ENCODE data around the gene SETD5. TPM values are rescaled to one million over a fixed set of nuclear protein-coding genes. Genes with fewer than 3 reads are reported as not detected.

SETD5 gene
- total and polyA plus RNA-seq, 2 of the 4 experiments (the other 2 are of a cell fraction): 42.7 to 62.9 TPM

DNA sequence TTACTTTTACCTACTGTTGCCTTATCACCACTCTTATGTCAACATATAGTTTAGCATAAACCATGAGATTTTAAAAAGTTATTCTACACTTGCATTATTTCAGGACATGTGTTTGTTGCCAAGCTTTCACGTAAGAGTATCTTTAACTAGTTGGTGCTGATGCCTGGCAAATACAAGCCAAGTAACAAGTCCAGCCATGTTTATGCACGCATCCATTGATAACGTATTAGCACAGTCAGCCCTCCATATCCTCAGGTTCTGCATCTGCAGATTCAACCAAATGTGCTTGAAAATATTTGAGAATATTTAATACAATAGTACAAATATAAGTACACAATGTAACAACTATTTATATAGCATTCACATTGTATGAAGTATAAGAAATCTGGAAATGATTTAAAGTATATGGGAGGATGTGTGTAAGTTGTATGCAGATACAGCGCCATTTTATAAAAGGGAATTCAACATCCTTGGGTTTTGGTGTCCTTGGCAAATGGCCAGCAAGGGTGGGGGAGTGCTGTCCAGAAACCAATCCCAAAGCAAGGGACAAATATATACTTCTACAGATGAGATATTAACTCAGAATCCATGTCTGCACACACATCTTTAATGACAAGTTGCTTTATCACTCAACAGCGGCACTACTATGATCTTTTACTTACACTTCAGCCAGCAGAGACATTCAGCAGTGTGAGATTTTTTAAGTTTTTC is 8.7 kb upstream of the SETD5 start:
- Histone ChIP-seq H4K20me1 (ENCODE audit: insufficient read depth, low read length) (peaks cover 73% of the 10 kb centered on the region), H3K4me3 (ENCODE audit: insufficient read depth, low read depth, low read length) (no peak overlapping the region), H3K9me3 (ENCODE audit: control insufficient read depth, insufficient read depth, low read length) (no peaks in the 10 kb centered on the region), H2BK120ac (ENCODE audit: low read depth, low read length) (no peak overlapping the region), H3K27ac (ENCODE audit: insufficient read depth, low read length) (no peak overlapping the region), H2AFZ (replicated peaks; ENCODE audit: low read length, poor library complexity) (no peak overlapping the region), H2BK20ac (ENCODE audit: low read depth, low read length) (no peak overlapping the region), H3K79me1 (ENCODE audit: low read depth in 1 of 2, low read length in 2 of 2) (peaks cover 15 to 60% of the 10 kb centered on the region in 2 experiments), H3K14ac (replicated peaks; ENCODE audit: low read depth, low read length) (no peak overlapping the region), H3K27me3 (ENCODE audit: control insufficient read depth, insufficient read depth, low read length) (no peaks in the 10 kb centered on the region), H2BK15ac (ENCODE audit: low read depth, low read length) (no peak overlapping the region), H4K5ac (ENCODE audit: low read depth, low read length) (no peak overlapping the region), H3K9me1 (ENCODE audit: insufficient read depth, low read length) (peaks cover 4% of the 10 kb centered on the region; the same call in 1 of the 2 replicates), H3K18ac (ENCODE audit: low read depth, low read length) (no peak overlapping the region), H3K4me1 (ENCODE audit: control insufficient read depth, insufficient read depth, low read length) (peaks cover 6% of the 10 kb centered on the region), H2BK5ac (ENCODE audit: low read depth, low read length, poor library complexity, severe bottlenecking) (no peak overlapping the region), H2AK5ac (ENCODE audit: low read depth, low read length) (no peak overlapping the region), H3K56ac (ENCODE audit: extremely low read depth, insufficient read depth, low read length) (no peak overlapping the region), H4K91ac (ENCODE audit: insufficient read depth, low read depth, low read length) (no peak overlapping the region), H3K4me2 (ENCODE audit: low read depth, low read length) (no peak overlapping the region), H2AK9ac (replicated peaks; ENCODE audit: low read depth, low read length, poor library complexity) (no peak overlapping the region), H4K8ac (ENCODE audit: low read depth in 2 of 2, low read length in 2 of 2) (no peak overlapping the region), H3K4ac (ENCODE audit: low read depth, low read length) (no peak overlapping the region), H3K36me3 (ENCODE audit: control insufficient read depth, insufficient read depth, low read length) (peaks cover 55% of the 10 kb centered on the region), H3K23ac (ENCODE audit: low read depth, low read length) (no peak overlapping the region), H3K9ac (ENCODE audit: low read depth, low read length) (no peak overlapping the region)
- TF ChIP-seq RAD21 (IDR thresholded peaks at IDR 0.05; ENCODE audit: low read length) (no peak), RCOR1 (IDR thresholded peaks at IDR 0.05; ENCODE audit: insufficient replicate concordance, low read length) (no peak)
- BruUV-seq (replicated peaks): no TSS peak
- WGBS, 2 experiments (ENCODE audit: extremely low coverage in 2 of 2, insufficient read length in 1 of 2): 100% methylated on average over 1 of the region's 5 CpGs; no CpG with 5 or more reads in 1 of the 2 experiments
- ATAC-seq (ENCODE audit: low read depth) (no peak), DNase-seq (no peak)
- dilution Hi-C loops (cut with HindIII; ENCODE audit: low sequenced_read_pairs, unreplicated experiment) (no loop called here), intact Hi-C loops (cut with micrococcal nuclease) (no loop called here), in situ Hi-C loops (cut with MboI; ENCODE audit: low sequenced_read_pairs) (no loop called here)
- POLR2A ChIA-PET (ENCODE audit: unreplicated experiment): no interaction called here
- CTCF ChIA-PET: interaction anchor here (0.7 kb wide), 1 partner anchor 327 kb away, joined by 9 read pairs; no protein-coding TSS in a partner anchor

Measured in IMR-90 (cell line).